ENCODE measurements around the gene CCNB2.
"Not testable (repeated sequence)": the region's sequence is repeated elsewhere in the genome, so short reads cannot be mapped to it uniquely, and the experiment has no call there.

DNA sequence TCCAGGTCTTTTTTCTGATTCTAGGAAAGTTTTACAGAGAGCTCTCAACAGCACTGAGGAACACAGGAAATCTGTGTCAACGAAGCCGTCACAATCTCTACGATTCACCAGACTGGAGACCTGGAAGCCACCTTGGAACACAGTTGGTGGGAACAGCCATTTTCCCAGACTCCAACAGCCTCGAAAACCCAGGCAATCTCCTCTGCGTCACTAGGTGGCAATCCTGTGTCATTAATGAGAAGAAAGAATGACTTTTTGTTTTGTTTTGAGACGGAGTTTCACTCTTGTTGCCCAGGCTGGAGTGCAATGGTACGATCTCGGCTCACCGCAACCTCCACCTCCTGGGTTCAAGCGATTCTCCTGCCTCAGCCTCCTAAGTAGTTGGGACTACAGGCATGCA lies 39.6 kb downstream of the CCNB2 start:
- TF ChIP-seq, protein P1, sequence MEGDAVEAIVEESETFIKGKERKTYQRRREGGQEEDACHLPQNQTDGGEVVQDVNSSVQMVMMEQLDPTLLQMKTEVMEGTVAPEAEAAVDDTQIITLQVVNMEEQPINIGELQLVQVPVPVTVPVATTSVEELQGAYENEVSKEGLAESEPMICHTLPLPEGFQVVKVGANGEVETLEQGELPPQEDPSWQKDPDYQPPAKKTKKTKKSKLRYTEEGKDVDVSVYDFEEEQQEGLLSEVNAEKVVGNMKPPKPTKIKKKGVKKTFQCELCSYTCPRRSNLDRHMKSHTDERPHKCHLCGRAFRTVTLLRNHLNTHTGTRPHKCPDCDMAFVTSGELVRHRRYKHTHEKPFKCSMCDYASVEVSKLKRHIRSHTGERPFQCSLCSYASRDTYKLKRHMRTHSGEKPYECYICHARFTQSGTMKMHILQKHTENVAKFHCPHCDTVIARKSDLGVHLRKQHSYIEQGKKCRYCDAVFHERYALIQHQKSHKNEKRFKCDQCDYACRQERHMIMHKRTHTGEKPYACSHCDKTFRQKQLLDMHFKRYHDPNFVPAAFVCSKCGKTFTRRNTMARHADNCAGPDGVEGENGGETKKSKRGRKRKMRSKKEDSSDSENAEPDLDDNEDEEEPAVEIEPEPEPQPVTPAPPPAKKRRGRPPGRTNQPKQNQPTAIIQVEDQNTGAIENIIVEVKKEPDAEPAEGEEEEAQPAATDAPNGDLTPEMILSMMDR (IDR thresholded peaks at IDR 0.05), result not testable (repeated sequence)
- not testable (repeated sequence) for TF ChIP-seq POLR2AphosphoS5, EP300 (IDR thresholded peaks at IDR 0.05)

Measured in sigmoid colon (tissue), 4 donors.